Fibroblast of lung (primary cell): ENCODE data around the gene ZFYVE1.

ENCODE experiments used
- CTCF ChIP-seq, 2 donors: IDR thresholded peaks in 1 of 2; conservative IDR thresholded peaks in 1 of 2; 1 replicate in 1 of 2; 2 replicates in 1 of 2; pipeline ENCODE4 v1.5.1; 2011 to 2012; ENCODE audit warnings: low read length in 2 of 2, control low read depth in 1 of 2, inconsistent platforms in 1 of 2, low read depth in 1 of 2, mild to moderate bottlenecking in 1 of 2
- EZH2 ChIP-seq: IDR thresholded peaks from 2 replicates; pipeline ENCODE4 v1.5.1; 2012; ENCODE audit warnings: low read length, control low read depth, mild to moderate bottlenecking; ENCODE audit errors: missing control alignments

- TF ChIP-seq CTCF (conservative IDR thresholded peaks at IDR 0.05 in 1 of 2, IDR thresholded peaks at IDR 0.05 in 1 of 2; ENCODE audit: low read depth in 1 of 2, low read length in 2 of 2) (no peak), EZH2 (no peak)
Measured at GRCh38 chr14:72970058-72970630, 56.8 kb downstream of the ZFYVE1 start.
